ENCODE measurements around the gene CH25H. TPM values are rescaled to one million over a fixed set of nuclear protein-coding genes. Genes with fewer than 3 reads are reported as not detected.

CH25H gene
- total RNA-seq, 1 donor = 5.8 TPM

- no peak for DNase-seq (ENCODE audit: insufficient read length, low spot score, missing footprints)
- H4K20me1 ChIP-seq (ENCODE audit: insufficient read depth, low read length) = no peaks in the 10 kb centered on the region
- H3K4me1 ChIP-seq (ENCODE audit: insufficient read depth, low read length) = no peaks in the 10 kb centered on the region
- H3K4me2 ChIP-seq (ENCODE audit: insufficient read depth, low read length) = no peak overlapping the region
- H2AFZ ChIP-seq (ENCODE audit: low read length) = no peak overlapping the region
- H3K79me2 ChIP-seq (ENCODE audit: insufficient read depth, low read length) = no peaks in the 10 kb centered on the region
- H3K36me3 ChIP-seq (ENCODE audit: insufficient read depth, low read length) = peaks cover 4% of the 10 kb centered on the region
- no peaks in the 10 kb centered on the region for H3K9me3 ChIP-seq (ENCODE audit: low read depth, low read length)
- no peak overlapping the region for H3K4me3 ChIP-seq (ENCODE audit: insufficient read depth, low read length)
- no peak overlapping the region for H3K27ac ChIP-seq (ENCODE audit: low read depth, low read length)
- TF ChIP-seq CTCF (IDR thresholded peaks at IDR 0.05; ENCODE audit: extremely low read depth, low read depth, low read length) = no peak
- H3K27me3 ChIP-seq (ENCODE audit: insufficient read depth, low read length) = no peaks in the 10 kb centered on the region
These were observed 21.0 kb upstream of the CH25H start for GRCh38 chr10:89228146-89228545.

DNA sequence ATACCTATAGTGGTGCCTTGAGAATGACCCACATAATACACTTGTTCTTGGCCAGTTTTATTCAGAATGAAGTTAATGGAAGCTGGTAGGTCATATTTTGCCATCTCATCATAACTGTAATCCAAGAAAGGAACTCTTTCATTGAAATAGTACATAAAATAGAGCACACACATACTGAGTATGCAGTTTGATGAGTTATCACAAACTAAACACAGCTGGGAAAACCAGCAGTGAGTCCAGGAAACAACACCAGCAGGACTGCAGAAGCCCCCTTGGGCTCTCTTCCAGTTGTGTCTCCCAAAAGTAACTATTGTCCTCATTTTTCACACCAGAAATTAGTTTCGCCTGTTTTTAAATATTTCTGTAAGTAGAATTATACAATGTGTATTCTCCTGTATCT, 19.8 kb upstream of the CH25H start:
- Histone ChIP-seq H3K4me3 (ENCODE audit: insufficient read depth, low read length) (no peak overlapping the region), H3K27ac (ENCODE audit: low read depth, low read length) (no peak overlapping the region), H3K4me1 (ENCODE audit: insufficient read depth, low read length) (no peaks in the 10 kb centered on the region), H3K27me3 (ENCODE audit: insufficient read depth, low read length) (no peaks in the 10 kb centered on the region), H3K79me2 (ENCODE audit: insufficient read depth, low read length) (no peaks in the 10 kb centered on the region), H3K36me3 (ENCODE audit: insufficient read depth, low read length) (peaks cover 4% of the 10 kb centered on the region), H4K20me1 (ENCODE audit: insufficient read depth, low read length) (no peaks in the 10 kb centered on the region), H2AFZ (ENCODE audit: low read length) (no peak overlapping the region), H3K9me3 (ENCODE audit: low read depth, low read length) (no peaks in the 10 kb centered on the region), H3K4me2 (ENCODE audit: insufficient read depth, low read length) (no peak overlapping the region)
- no peak for TF ChIP-seq CTCF (IDR thresholded peaks at IDR 0.05; ENCODE audit: extremely low read depth, low read depth, low read length)
- no peak for DNase-seq (ENCODE audit: insufficient read length, low spot score, missing footprints)

- peaks cover 4% of the 10 kb centered on the region for H3K36me3 ChIP-seq (ENCODE audit: insufficient read depth, low read length)
- no peaks in the 10 kb centered on the region for H3K27me3 ChIP-seq (ENCODE audit: insufficient read depth, low read length)
- H3K4me2 ChIP-seq (ENCODE audit: insufficient read depth, low read length) = no peak overlapping the region
- TF ChIP-seq CTCF (IDR thresholded peaks at IDR 0.05; ENCODE audit: extremely low read depth, low read depth, low read length) = no peak
- no peak overlapping the region for H2AFZ ChIP-seq (ENCODE audit: low read length)
- no peaks in the 10 kb centered on the region for H3K9me3 ChIP-seq (ENCODE audit: low read depth, low read length)
- no peak overlapping the region for H3K4me3 ChIP-seq (ENCODE audit: insufficient read depth, low read length)
- H3K79me2 ChIP-seq (ENCODE audit: insufficient read depth, low read length) = no peaks in the 10 kb centered on the region
- no peaks in the 10 kb centered on the region for H3K4me1 ChIP-seq (ENCODE audit: insufficient read depth, low read length)
- H3K27ac ChIP-seq (ENCODE audit: low read depth, low read length) = no peak overlapping the region
- DNase-seq (ENCODE audit: insufficient read length, low spot score, missing footprints) = no peak
- no peaks in the 10 kb centered on the region for H4K20me1 ChIP-seq (ENCODE audit: insufficient read depth, low read length)
These were observed 17.8 kb upstream of the CH25H start for GRCh38 chr10:89224739-89225443.

GRCh38 chr10:89221919-89222318, 14.8 kb upstream of the CH25H start:
- Histone ChIP-seq H3K27me3 (ENCODE audit: insufficient read depth, low read length) (no peaks in the 10 kb centered on the region), H3K4me1 (ENCODE audit: insufficient read depth, low read length) (peaks cover 5% of the 10 kb centered on the region), H4K20me1 (ENCODE audit: insufficient read depth, low read length) (no peaks in the 10 kb centered on the region), H3K27ac (ENCODE audit: low read depth, low read length) (no peak overlapping the region), H3K4me2 (ENCODE audit: insufficient read depth, low read length) (no peak overlapping the region), H2AFZ (ENCODE audit: low read length) (no peak overlapping the region), H3K9me3 (ENCODE audit: low read depth, low read length) (no peaks in the 10 kb centered on the region), H3K4me3 (ENCODE audit: insufficient read depth, low read length) (no peak overlapping the region), H3K36me3 (ENCODE audit: insufficient read depth, low read length) (peaks cover 4% of the 10 kb centered on the region), H3K79me2 (ENCODE audit: insufficient read depth, low read length) (no peaks in the 10 kb centered on the region)
- no peak for TF ChIP-seq CTCF (IDR thresholded peaks at IDR 0.05; ENCODE audit: extremely low read depth, low read depth, low read length)
- DNase-seq (ENCODE audit: insufficient read length, low spot score, missing footprints) = no peak

Data from osteoblast (primary cell).